ENCODE results near the gene GDI1.
A peak's percentile ranks its signal among the peaks of the same experiment; 100 is the strongest.

The GDI1 gene

GRCh38 chrX:154462396-154462795, 25.4 kb downstream of the GDI1 start:
- DNase-seq (ENCODE audit: low spot score): no peak

- DNase-seq (ENCODE audit: low spot score): no peak
Observed at GRCh38 chrX:154463611-154464220, 26.8 kb downstream of the GDI1 start.

DNA sequence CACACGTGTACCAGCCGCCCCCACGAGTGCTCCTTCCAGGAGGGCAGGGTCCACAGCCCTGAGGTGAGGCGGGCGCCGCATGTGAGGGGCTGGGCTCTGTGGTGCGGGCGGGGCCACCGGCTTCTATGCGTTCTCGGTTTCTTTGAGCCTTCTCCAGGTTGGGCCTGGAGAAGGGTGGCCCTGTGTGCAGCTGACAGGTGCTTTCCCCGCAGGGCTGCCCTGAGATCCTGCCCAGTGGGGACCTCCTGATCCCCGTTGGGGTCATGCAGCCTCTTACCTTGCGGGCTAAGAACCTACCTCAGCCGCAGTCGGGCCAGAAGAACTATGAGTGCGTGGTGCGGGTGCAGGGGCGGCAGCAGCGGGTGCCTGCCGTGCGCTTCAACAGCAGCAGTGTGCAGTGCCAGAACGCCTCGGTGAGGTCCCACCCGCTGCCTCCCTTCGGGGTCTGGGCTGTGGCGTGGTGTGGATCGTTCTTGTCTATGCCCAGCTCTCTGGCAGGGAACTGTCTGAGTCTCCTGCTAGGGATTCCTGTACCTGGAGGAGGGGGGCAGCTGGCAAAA, 27.9 kb downstream of the GDI1 start:
- no peak for DNase-seq (ENCODE audit: low spot score)

- DNase-seq (ENCODE audit: low spot score): no peak
Observed at GRCh38 chrX:154465601-154466000, 28.6 kb downstream of the GDI1 start.

DNA sequence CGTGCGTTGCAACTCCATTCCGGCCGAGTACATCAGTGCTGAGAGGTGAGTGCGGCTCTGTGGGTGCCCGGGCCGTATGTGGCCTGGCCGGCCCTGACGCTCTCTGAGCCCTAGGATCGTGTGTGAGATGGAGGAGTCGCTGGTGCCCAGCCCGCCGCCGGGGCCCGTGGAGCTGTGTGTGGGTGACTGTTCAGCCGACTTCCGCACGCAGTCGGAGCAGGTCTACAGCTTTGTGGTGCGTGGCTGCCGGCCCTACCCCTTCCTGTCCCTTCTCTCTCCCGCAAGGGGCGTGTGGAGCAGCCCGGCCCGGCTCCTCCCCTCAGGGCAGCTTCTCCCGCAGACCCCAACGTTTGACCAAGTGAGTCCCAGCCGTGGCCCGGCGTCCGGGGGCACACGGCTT, 29.1 kb downstream of the GDI1 start:
- no peak for DNase-seq (ENCODE audit: low spot score)

GRCh38 chrX:154466907-154467306, 30.0 kb downstream of the GDI1 start:
- DNase-seq (ENCODE audit: low spot score): no peak

GRCh38 chrX:154467556-154467955, 30.6 kb downstream of the GDI1 start:
- no peak for DNase-seq (ENCODE audit: low spot score)

DNA sequence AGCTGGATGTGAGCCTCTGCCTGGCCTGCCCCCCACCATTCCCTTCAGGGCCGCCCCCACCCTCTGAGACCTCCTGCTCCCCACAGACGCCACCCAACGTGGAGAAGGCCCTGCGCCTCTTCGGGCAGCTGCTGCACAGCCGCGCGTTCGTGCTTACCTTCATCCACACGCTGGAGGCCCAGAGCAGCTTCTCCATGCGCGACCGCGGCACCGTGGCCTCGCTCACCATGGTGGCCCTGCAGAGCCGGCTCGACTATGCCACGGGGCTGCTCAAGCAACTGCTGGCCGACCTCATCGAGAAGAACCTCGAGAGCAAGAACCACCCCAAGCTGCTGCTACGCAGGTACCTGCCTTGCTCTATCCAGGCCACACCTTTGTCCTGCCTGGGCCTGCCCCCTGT, 31.3 kb downstream of the GDI1 start:
- no peak for DNase-seq (ENCODE audit: low spot score)

GRCh38 chrX:154469114-154469513, 32.2 kb downstream of the GDI1 start:
- no peak for DNase-seq (ENCODE audit: low spot score)

GRCh38 chrX:154469880-154470279, 32.9 kb downstream of the GDI1 start:
- DNase-seq (ENCODE audit: low spot score): no peak

DNA sequence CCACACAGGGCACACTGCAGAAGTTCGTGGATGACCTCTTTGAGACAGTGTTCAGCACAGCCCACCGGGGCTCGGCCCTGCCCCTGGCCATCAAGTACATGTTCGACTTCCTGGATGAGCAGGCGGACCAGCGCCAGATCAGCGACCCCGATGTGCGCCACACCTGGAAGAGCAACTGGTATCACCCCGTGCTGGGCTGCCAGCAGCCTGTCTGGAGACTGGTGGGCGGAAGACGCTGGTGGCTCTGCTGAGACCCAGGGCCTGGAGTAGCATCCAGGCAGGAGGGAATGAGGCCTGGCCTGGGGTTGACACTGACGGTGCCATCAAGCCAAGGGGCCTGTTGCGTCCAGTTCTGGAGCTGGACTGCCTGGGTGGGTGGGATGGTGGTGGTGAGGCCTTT, 33.5 kb downstream of the GDI1 start:
- no peak for DNase-seq (ENCODE audit: low spot score)

DNA sequence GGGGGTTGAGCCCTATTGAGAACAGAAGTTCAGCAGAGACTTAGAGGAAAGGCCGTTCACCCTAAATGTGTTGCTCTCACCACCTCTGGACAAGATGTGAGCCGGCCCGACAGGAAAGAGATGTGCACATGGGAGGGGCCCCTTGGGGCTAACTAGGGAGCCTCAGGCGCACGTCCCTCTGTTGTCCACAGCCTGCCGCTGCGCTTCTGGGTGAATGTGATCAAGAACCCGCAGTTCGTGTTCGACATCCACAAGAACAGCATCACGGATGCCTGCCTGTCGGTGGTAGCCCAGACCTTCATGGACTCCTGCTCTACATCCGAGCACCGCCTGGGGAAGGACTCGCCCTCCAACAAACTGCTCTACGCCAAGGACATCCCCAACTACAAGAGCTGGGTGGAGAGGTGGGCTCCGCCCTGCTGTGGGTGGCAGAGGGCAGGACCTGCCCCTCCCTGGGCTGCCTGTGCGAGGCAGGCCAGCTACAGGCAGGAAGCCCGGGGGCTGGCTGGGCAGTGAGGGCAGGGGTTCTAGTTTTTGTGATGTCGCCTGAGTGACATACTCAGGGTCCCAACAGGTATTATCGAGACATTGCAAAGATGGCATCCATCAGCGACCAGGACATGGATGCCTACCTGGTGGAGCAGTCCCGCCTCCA, 34.1 kb downstream of the GDI1 start:
- DNase-seq (ENCODE audit: low spot score): no peak

DNA sequence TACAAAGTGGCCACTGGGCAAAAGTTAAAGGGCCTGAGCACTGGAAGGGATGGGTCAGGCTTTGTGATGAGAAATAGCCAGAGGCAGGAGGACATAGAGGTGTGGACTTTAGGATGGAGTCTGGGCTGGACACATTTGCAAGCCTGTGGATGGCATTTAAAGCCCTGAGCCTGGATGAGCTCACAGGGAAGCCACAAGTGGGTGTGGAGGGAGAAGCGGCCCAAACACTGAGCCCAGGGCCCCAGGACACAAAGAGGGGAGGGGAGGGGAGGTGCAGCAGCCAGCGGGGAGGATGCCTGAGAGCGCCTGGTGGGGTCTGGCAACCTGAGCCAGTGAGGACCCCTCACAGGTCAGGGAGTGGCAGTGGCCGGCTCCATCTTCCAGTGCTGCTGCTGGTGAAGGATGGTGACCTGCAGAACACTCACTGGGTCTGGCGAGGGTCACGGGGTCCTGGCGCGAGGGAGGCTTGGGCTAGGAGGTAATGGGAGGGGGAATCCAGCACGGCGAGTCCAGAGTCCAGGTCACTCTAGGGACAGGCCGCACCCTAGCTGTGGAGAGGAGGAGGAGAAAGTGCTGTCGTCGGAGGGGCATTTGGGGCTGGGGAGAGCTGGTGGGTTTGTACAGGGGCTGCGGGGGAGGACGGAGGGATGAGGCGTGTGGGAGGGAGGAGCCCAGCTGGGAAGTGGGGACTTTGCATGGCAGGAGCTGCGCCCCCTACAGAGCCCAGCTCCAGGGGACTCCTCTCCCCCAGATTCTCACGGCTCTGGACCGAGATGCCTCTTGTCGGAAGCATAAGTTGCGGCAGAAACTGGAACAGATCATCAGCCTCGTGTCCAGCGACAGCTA, 35.1 kb downstream of the GDI1 start:
- DNase-seq (ENCODE audit: low spot score): no peak

- DNase-seq (ENCODE audit: low spot score): no peak
Observed at GRCh38 chrX:154472685-154473632, 36.0 kb downstream of the GDI1 start.

DNA sequence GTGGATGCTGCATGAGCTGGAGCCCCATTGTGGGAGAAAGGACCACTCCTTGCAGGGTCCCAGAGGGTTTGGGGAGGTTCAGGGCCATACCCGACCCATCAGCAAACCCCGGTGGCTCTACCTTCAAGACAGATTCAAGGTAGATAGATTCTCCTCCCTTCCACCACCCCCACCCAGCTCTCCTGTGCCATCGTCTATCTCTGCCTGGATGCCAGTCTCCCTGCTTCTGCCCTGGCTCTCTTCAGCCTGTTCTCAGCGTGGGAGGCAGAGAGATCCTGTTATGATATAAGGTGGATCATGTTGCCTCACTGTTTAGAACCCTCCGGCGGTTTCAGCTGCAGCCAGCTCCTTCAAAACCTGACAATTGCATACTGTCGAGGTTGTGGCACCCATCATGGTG, 36.7 kb downstream of the GDI1 start:
- no peak for DNase-seq (ENCODE audit: low spot score)

- no peak for DNase-seq (ENCODE audit: low spot score)
Observed at GRCh38 chrX:154476821-154477220, 39.9 kb downstream of the GDI1 start.

DNA sequence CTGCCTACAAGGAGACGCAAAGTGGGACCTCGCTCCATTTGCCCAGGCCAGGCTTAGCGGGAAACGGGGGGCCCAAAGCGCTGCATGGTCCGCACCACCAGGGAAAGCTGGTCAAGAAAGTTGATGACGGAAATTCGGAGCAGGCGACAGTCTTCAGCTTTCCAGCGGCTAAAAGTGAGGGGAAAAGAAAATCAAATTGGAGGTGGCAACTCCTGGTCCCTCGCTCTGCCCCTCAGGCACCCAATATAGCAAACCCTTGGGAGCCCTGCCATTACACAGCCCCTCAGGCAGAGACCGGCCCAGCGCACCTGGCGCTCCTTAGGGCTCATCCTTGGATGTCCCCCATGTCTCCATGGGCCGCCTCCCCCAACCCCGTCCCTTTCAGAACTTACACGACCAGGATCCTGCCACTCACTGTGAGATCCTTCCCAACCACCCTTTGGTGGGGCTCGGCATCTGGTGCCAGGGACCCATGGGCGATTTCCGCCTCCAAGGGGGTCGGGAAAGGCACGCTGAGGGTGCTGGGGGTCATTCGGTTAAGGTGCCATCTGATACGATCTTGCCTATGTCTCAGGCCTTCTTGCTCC, 41.0 kb downstream of the GDI1 start:
- no peak for DNase-seq (ENCODE audit: low spot score)

GRCh38 chrX:154478728-154479622, 42.0 kb downstream of the GDI1 start, which contains the start of gene LAGE3:
TSS of gene LAGE3 (minus strand) at chrX:154479281. CDS start at chrX:154478915, 366 bp downstream.
- peak; percentile 93 for DNase-seq (ENCODE audit: low spot score)

GRCh38 chrX:154481195-154481594, 44.2 kb downstream of the GDI1 start:
- DNase-seq (ENCODE audit: low spot score): no peak

DNA sequence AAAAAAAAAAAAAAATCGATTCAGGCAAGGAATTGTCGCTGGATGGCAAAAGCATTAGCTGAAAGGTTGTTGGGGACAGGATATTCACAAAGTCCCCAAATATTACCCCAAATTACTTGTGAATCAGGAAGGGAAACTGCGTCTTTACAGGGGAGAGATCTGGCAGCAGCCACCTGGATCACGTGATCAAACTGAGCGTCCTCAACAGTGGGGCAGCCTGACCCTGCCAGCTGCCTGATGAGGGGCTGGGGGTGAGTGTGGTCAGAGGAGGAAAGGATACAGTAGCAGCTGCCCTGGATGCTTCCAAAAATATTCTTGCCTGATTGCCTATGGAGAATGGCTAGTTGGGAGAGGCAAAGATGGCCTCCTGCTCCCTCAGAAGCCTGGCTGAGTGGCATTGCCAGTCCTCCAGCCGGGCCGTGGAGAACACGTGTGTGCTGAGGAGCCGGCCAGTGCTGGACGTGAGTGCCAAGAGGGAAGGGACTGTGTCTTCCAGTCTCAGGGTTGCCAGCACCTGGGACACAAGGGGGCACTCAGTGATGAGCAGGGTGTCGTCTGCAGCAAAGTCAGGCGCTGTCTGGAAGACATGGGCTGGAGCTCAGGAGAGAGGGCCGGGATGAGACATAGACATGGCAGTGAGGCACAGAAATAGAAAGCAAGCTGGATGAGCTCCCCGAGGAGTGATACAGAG, 45.1 kb downstream of the GDI1 start:
- DNase-seq (ENCODE audit: low spot score): no peak
